Heart right ventricle (tissue), 16 donors: ENCODE measurements around the gene THAP10. TPM values are rescaled to one million over a fixed set of nuclear protein-coding genes. Genes with fewer than 3 reads are reported as not detected.
A peak's percentile ranks its signal among the peaks of the same experiment; 100 is the strongest.

Source experiments
- ATAC-seq, 8 donors: fragments of 200-7000 bp; cut with Tn5 transposase; one replicate each; pipeline ENCODE4 v1.9.1; 2020; ENCODE audit warnings: mild to moderate bottlenecking in 8 of 8, moderate library complexity in 8 of 8, moderate number of reproducible peaks in 1 of 8
- DNase-seq, 2 donors: peaks; one replicate each; pipeline ENCODE4 v3.0.0-alpha.2; 2020
- H3K27ac ChIP-seq, 10 donors: fragments of 200-600 bp; sonication (generic) in 2 of 10; one replicate each; pipeline versions ENCODE4 v1.5.0 to v1.8.0; 2020 to 2022; ENCODE audit warnings: mild to moderate bottlenecking in 3 of 10
- H3K27me3 ChIP-seq, 7 donors: fragments of 200-600 bp; one replicate each; pipeline ENCODE4 v1.8.0; 2021 to 2022; ENCODE audit warnings: mild to moderate bottlenecking in 2 of 7
- H3K36me3 ChIP-seq, 9 donors: fragments of 200-600 bp; sonication (generic) in 1 of 9; one replicate each; pipeline versions ENCODE4 v1.5.0 to v1.8.0; 2020 to 2022; ENCODE audit warnings: mild to moderate bottlenecking in 2 of 9
- H3K4me1 ChIP-seq, 9 donors: fragments of 200-600 bp; sonication (generic) in 1 of 9; one replicate each; pipeline versions ENCODE4 v1.5.0 to v1.8.0; 2020 to 2022; ENCODE audit warnings: mild to moderate bottlenecking in 4 of 9
- H3K4me3 ChIP-seq, 10 donors: fragments of 200-600 bp; sonication (generic) in 2 of 10; one replicate each; pipeline versions ENCODE4 v1.5.0 to v1.8.0; 2020 to 2022; ENCODE audit warnings: mild to moderate bottlenecking in 7 of 10, moderate library complexity in 2 of 10
- H3K9me3 ChIP-seq, 11 donors: fragments of 200-600 bp in 10 of 11; sonication (generic) in 2 of 11; one replicate each; pipeline versions ENCODE4 v1.5.0 to v1.8.0; 2013 to 2022; ENCODE audit warnings: mild to moderate bottlenecking in 2 of 11, control low read depth in 1 of 11, moderate library complexity in 1 of 11
- CTCF ChIP-seq, 9 donors: fragments of 200-600 bp; sonication (generic) in 2 of 9; IDR thresholded peaks; one replicate each; pipeline versions ENCODE4 v1.5.0 to v1.8.0; 2021 to 2022; ENCODE audit warnings: antibody characterized with exemption in 9 of 9, mild to moderate bottlenecking in 5 of 9, moderate library complexity in 1 of 9
- WGBS, 2 donors: extraction: QIAGEN DNeasy Blood & Tissue Kit; methylation state at CpG; one replicate each; pipeline ENCODE4 v1.1.7; 2013; ENCODE audit warnings: inconsistent platforms in 1 of 2; 5-methylcytosine and 5-hydroxymethylcytosine counted together
- intact Hi-C, 10 donors: fragments of 100-400 bp; cut with DNase I; formaldehyde crosslinking; loops; one replicate each; pipeline versions ENCODE4 v1.11.1 to v1.14.2; 2022
- polyA plus RNA-seq, 2 donors: library from polyadenylated mRNA; stranded (reverse); fragments of 200-250 nt; gene quantifications; one replicate each; pipeline ENCODE4 v1.2.3, GENCODE V29; 2013
- total RNA-seq, 10 donors: library from RNA; stranded (reverse); fragmentation: NEBNext Ultra II Directional in 3 of 10; extraction: Animal tissue kit (Norgen Biotek cat#: 25700) in 3 of 10; gene quantifications; one replicate each; pipeline versions ENCODE4 v1.2.1 to v1.2.4, GENCODE V29; 2021 to 2023
- donor health status: Arrhythmogenic right ventricular cardiomyopathy.
- donor health status: ischemic (EF 13 %, LVEDD 7.1; RV severe dilation, severe dysfunction).
- donor health status: healthy with polysubstance abuse.
- donor health status: DM: no; HTN: yes; CAD: no.
- donor health status: DM: no; HTN: no; CAD: no.
- donor health status: ischemic (EF 25% LVEDD 6.9; RV normal size, moderate dysfunction).
- donor health status: ischemic (EF 25% LVEDD 5.7; RV mildly dilated, moderate dysfunction).
- donor health status: healthy.
- donor health status: DM: yes; HTN: yes; CAD: no.
- donor health status: Ischemic cardiomyopathy.
- donor health status: ischemic (EF 35%, LVEDD 5.7; RV mildly dilated, moderate dysfunction).
- donor health status: nonischemic (EF 11% LVEDD 7.7; RV severe dilation, severe dysfunction).
- donor health status: DM: yes; HTN: yes; CAD: no.
- donor health status: PGD.
- donor health status: ischemic (EF 29% LVEDD 5.4; RV normal size, mild dysfunction).
- donor health status: nonischemic (EF 23%, LVEDD 6.1; RV moderate dilation, normal function).

The THAP10 gene
- total and polyA plus RNA-seq, 12 donors = 1.2 to 7.0 (median 4.4) TPM

- Histone ChIP-seq H3K4me3 (no peak overlapping the region), H3K27me3 (no peaks in the 10 kb centered on the region), H3K9me3 (no peaks in the 10 kb centered on the region), H3K4me1 (peaks cover 0 to 42% (median 37%) of the 10 kb centered on the region in 9 donors), H3K27ac (peak overlapping the region in 4 of 10 donors; percentile 3 to 71 (median 48)), H3K36me3 (no peaks in the 10 kb centered on the region)
- intact Hi-C loops = loop anchor here in 4 of 10 donors (5.0 to 10.0 kb wide), 3 partner anchors 185 to 195 kb away; no protein-coding TSS in a partner anchor
- no peak for TF ChIP-seq CTCF (IDR thresholded peaks at IDR 0.05)
- DNase-seq (no peak), ATAC-seq (peak in 4 of 8 donors; percentile 27 to 46 (median 36))
These were observed 22.2 kb downstream of the THAP10 start for GRCh38 chr15:70870051-70870450.

- Histone ChIP-seq H3K4me3 (no peak overlapping the region), H3K36me3 (no peaks in the 10 kb centered on the region), H3K9me3 (no peaks in the 10 kb centered on the region), H3K27ac (peak overlapping the region in 5 of 10 donors; percentile 19 to 71 (median 47)), H3K4me1 (peaks cover 0 to 40% (median 35%) of the 10 kb centered on the region in 9 donors), H3K27me3 (no peaks in the 10 kb centered on the region)
- TF ChIP-seq CTCF (IDR thresholded peaks at IDR 0.05) = no peak
- intact Hi-C loops = loop anchor here in 1 of 10 donors (5.0 kb wide), 1 partner anchor 37 kb away; no protein-coding TSS in a partner anchor
- WGBS, 2 donors = 81 to 86% methylated on average over 3 of the region's 3 CpGs
- ATAC-seq (peak in 1 of 8 donors; percentile 21), DNase-seq (no peak)
These were observed 22.9 kb downstream of the THAP10 start for GRCh38 chr15:70869346-70869745.

- Histone ChIP-seq H3K4me1 (peaks cover 0 to 51% (median 35%) of the 10 kb centered on the region in 9 donors), H3K4me3 (no peak overlapping the region), H3K9me3 (no peaks in the 10 kb centered on the region), H3K27ac (peak overlapping the region in 9 of 10 donors; percentile 31 to 77 (median 55)), H3K27me3 (no peaks in the 10 kb centered on the region), H3K36me3 (no peaks in the 10 kb centered on the region)
- DNase-seq = peak in 1 of 2 donors; percentile 56
- WGBS, 2 donors = 22 to 30% methylated on average over 6 of the region's 6 CpGs
- ATAC-seq = peak; percentile 66 to 83 (median 72)
- intact Hi-C loops = loop anchor here in 1 of 10 donors (2.0 to 5.0 kb wide), 2 partner anchors 36 to 79 kb away; no protein-coding TSS in a partner anchor
- no peak for TF ChIP-seq CTCF (IDR thresholded peaks at IDR 0.05)
These were observed 24.2 kb downstream of the THAP10 start for GRCh38 chr15:70867911-70868467.

- intact Hi-C loops = loop anchor here in 1 of 10 donors (2.0 to 5.0 kb wide), 2 partner anchors 35 to 78 kb away; no protein-coding TSS in a partner anchor
- peaks cover 0 to 51% (median 35%) of the 10 kb centered on the region in 9 donors for H3K4me1 ChIP-seq
- no peaks in the 10 kb centered on the region for H3K9me3 ChIP-seq
- TF ChIP-seq CTCF (IDR thresholded peaks at IDR 0.05) = no peak
- H3K27me3 ChIP-seq = no peaks in the 10 kb centered on the region
- peak in 1 of 8 donors; percentile 18 for ATAC-seq
- H3K36me3 ChIP-seq = no peaks in the 10 kb centered on the region
- DNase-seq = no peak
- 82 to 84% methylated on average over 5 of the region's 5 CpGs for WGBS, 2 donors
- no peak overlapping the region for H3K4me3 ChIP-seq
- H3K27ac ChIP-seq = peak overlapping the region in 8 of 10 donors; percentile 24 to 77 (median 48)
These were observed 25.1 kb downstream of the THAP10 start for GRCh38 chr15:70866982-70867641.
